Sigmoid colon (tissue), 7 donors: ENCODE results near the gene ATRNL1. TPM values are rescaled to one million over a fixed set of nuclear protein-coding genes. Genes with fewer than 3 reads are reported as not detected.

ENCODE experiments used
- DNase-seq: peaks from one replicate; pipeline ENCODE4 v3.0.0-alpha.2; 2019
- H3K27ac ChIP-seq, 4 donors: fragments of 200-600 bp; sonication (generic); one replicate each; pipeline ENCODE4 v1.5.1; 2016 to 2019; ENCODE audit warnings: mild to moderate bottlenecking in 1 of 4
- H3K27me3 ChIP-seq, 3 donors: fragments of 200-600 bp; sonication (generic); one replicate each; pipeline ENCODE4 v1.5.1; 2019; ENCODE audit warnings: mild to moderate bottlenecking in 1 of 3
- H3K36me3 ChIP-seq, 4 donors: fragments of 200-600 bp; sonication (generic); one replicate each; pipeline ENCODE4 v1.5.1; 2016 to 2019
- H3K4me1 ChIP-seq, 4 donors: fragments of 200-600 bp; sonication (generic); one replicate each; pipeline ENCODE4 v1.5.1; 2017 to 2019
- H3K4me3 ChIP-seq, 4 donors: fragments of 200-600 bp; sonication (generic); one replicate each; pipeline ENCODE4 v1.5.1; 2017 to 2019; ENCODE audit warnings: mild to moderate bottlenecking in 2 of 4, moderate library complexity in 1 of 4
- H3K9me3 ChIP-seq, 4 donors: fragments of 200-600 bp in 3 of 4; sonication (generic) in 3 of 4; one replicate each; pipeline versions ENCODE4 v1.5.1 to v1.6.1; 2013 to 2019
- EP300 ChIP-seq, 4 donors: sonication (generic); formaldehyde crosslinking; IDR thresholded peaks; one replicate each; pipeline ENCODE4 v1.6.1; 2017; ENCODE audit warnings: antibody characterized with exemption in 4 of 4
- POLR2A ChIP-seq, 2 donors: fragments of 450-650 bp; IDR thresholded peaks; one replicate each; pipeline ENCODE4 v1.6.1; 2016; ENCODE audit warnings: antibody characterized with exemption in 2 of 2, mild to moderate bottlenecking in 2 of 2, moderate library complexity in 2 of 2
- POLR2AphosphoS5 ChIP-seq, 4 donors: sonication (generic); formaldehyde crosslinking; IDR thresholded peaks; one replicate each; pipeline ENCODE4 v1.6.1; 2017; ENCODE audit warnings: antibody characterized with exemption in 4 of 4
- WGBS, 2 donors: extraction: QIAGEN DNeasy Blood & Tissue Kit; methylation state at CpG; one replicate each; pipeline ENCODE4 v1.1.7; 2013; 5-methylcytosine and 5-hydroxymethylcytosine counted together
- intact Hi-C: fragments of 100-400 bp; cut with DNase I; formaldehyde crosslinking; loops from one replicate; pipeline ENCODE4 v1.15.1; 2023
- polyA plus RNA-seq, 3 donors: library from polyadenylated mRNA; stranded (reverse); fragments of 200-250 nt; gene quantifications; one replicate each; pipeline ENCODE4 v1.2.3, GENCODE V29; 2013
- total RNA-seq, 4 donors: library from RNA; depleted of rRNA; stranded (reverse); fragments of >200 nt; gene quantifications; one replicate each; pipeline ENCODE4 v1.1.0, GENCODE V29; 2016
- TF ChIP-seq, protein P1 (sequence below), 4 experiments: fragments of 450-650 bp in 3 of 4; fragments of 200-600 bp in 1 of 4; IDR thresholded peaks; one replicate each; pipeline ENCODE4 v1.5.1; 2016 to 2019; ENCODE audit warnings: antibody characterized with exemption in 4 of 4, mild to moderate bottlenecking in 3 of 4, moderate library complexity in 2 of 4
- donor health status: healthy with polysubstance abuse.
- donor health status: Bipolar disorder and iron deficiency.
- donor health status: healthy.

Gene ATRNL1
- total and polyA plus RNA-seq, 7 donors, result 0.57 to 17.3 (median 6.9) TPM; not detected in 1

DNA sequence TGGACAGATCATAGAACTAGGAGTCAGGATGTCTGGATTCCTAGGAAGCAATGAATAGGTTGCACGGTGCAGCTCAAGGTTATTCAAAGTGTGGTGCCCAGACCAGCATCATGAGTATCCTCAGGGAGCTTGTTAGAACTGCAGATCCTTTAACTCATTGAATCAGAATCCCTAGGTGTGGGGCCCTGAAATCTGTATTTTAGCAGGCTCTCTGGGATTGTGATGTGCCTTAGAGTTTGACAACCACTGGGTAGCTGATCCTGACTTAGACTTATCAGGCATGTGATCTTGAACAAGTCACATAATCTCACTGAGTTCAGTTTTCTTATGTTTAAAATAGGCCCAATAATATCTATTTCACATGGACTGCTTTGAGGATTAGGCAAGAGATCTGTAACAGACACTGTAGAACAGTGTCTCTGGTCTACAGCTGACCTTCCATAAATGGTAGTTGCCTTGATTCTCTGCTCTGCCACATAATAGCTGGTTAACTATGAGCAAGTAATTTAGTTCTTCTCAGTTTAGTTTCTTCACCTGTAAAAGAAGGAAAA lies 46.4 kb upstream of the ATRNL1 start:
- H3K27me3 ChIP-seq, result no peaks in the 10 kb centered on the region
- H3K27ac ChIP-seq, result no peak overlapping the region
- no peaks in the 10 kb centered on the region for H3K36me3 ChIP-seq
- DNase-seq, result no peak
- no peaks in the 10 kb centered on the region for H3K9me3 ChIP-seq
- no peaks in the 10 kb centered on the region for H3K4me1 ChIP-seq
- intact Hi-C loops, result no loop called here
- no peak overlapping the region for H3K4me3 ChIP-seq
- 77 to 79% methylated on average over 1 of the region's 1 CpG for WGBS, 2 donors
- TF ChIP-seq, protein P1, sequence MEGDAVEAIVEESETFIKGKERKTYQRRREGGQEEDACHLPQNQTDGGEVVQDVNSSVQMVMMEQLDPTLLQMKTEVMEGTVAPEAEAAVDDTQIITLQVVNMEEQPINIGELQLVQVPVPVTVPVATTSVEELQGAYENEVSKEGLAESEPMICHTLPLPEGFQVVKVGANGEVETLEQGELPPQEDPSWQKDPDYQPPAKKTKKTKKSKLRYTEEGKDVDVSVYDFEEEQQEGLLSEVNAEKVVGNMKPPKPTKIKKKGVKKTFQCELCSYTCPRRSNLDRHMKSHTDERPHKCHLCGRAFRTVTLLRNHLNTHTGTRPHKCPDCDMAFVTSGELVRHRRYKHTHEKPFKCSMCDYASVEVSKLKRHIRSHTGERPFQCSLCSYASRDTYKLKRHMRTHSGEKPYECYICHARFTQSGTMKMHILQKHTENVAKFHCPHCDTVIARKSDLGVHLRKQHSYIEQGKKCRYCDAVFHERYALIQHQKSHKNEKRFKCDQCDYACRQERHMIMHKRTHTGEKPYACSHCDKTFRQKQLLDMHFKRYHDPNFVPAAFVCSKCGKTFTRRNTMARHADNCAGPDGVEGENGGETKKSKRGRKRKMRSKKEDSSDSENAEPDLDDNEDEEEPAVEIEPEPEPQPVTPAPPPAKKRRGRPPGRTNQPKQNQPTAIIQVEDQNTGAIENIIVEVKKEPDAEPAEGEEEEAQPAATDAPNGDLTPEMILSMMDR (IDR thresholded peaks at IDR 0.05), result no peak
- TF ChIP-seq EP300 (IDR thresholded peaks at IDR 0.05) (no peak), POLR2AphosphoS5 (IDR thresholded peaks at IDR 0.05) (no peak), POLR2A (IDR thresholded peaks at IDR 0.05) (no peak)

DNA sequence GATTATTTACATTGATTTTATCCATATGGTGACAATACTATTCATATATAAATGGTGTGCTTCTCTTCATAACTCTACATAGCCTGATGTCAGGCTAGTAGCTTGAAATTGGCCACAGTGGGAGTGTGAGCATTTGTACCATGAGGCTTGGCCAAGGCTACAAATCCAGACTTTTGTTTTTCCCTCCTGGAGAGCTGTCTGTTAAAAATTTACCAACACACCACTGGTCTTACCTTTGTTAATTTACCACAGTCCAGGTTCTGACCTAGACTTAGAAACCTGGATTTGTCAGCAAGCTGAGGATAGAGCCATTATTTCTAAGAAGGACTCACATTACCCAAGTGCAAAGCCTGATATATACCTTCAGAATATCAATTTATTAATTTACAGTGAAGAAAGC lies 45.5 kb upstream of the ATRNL1 start:
- Histone ChIP-seq H3K27ac (no peak overlapping the region), H3K4me1 (no peaks in the 10 kb centered on the region)

DNA sequence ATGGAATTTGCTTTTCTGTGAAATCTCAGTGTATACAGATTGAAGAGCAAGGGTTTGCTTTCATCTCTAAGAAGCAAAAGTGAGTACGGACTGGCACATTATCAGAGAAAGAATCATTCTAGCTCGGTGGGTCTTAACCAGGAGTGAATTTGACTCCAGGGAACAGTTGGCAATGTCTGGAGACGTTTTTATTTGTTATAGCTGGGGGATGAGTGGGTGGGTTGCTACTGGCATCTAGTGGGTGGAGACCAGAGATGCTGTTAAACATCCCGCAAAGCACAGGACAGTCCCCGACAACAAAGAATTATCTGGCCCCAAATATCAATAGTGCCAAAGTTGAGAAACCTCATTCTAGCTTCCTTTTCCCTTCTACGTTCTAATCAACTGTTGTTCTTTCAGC lies 43.8 kb upstream of the ATRNL1 start:
- H3K9me3 ChIP-seq, result no peaks in the 10 kb centered on the region
- no peaks in the 10 kb centered on the region for H3K4me1 ChIP-seq
- H3K36me3 ChIP-seq, result no peaks in the 10 kb centered on the region
- 74 to 77% methylated on average over 6 of the region's 6 CpGs for WGBS, 2 donors
- intact Hi-C loops, result no loop called here
- TF ChIP-seq POLR2A (IDR thresholded peaks at IDR 0.05) (no peak), EP300 (IDR thresholded peaks at IDR 0.05) (no peak), POLR2AphosphoS5 (IDR thresholded peaks at IDR 0.05) (no peak)
- TF ChIP-seq, protein P1 (IDR thresholded peaks at IDR 0.05), result no peak
- DNase-seq, result no peak
- H3K27ac ChIP-seq, result no peak overlapping the region
- H3K4me3 ChIP-seq, result no peak overlapping the region
- no peaks in the 10 kb centered on the region for H3K27me3 ChIP-seq

More for the DNA sequence above, 45.5 kb upstream of the ATRNL1 start:
- Histone ChIP-seq H3K4me3 (no peak overlapping the region), H3K27me3 (no peaks in the 10 kb centered on the region), H3K9me3 (no peaks in the 10 kb centered on the region), H3K36me3 (no peaks in the 10 kb centered on the region)
- intact Hi-C loops, result no loop called here
- no peak for DNase-seq
- TF ChIP-seq, protein P1 (IDR thresholded peaks at IDR 0.05), result no peak
- no peak for TF ChIP-seq POLR2A (IDR thresholded peaks at IDR 0.05)
- no peak for TF ChIP-seq EP300 (IDR thresholded peaks at IDR 0.05)
- TF ChIP-seq POLR2AphosphoS5 (IDR thresholded peaks at IDR 0.05), result no peak

DNA sequence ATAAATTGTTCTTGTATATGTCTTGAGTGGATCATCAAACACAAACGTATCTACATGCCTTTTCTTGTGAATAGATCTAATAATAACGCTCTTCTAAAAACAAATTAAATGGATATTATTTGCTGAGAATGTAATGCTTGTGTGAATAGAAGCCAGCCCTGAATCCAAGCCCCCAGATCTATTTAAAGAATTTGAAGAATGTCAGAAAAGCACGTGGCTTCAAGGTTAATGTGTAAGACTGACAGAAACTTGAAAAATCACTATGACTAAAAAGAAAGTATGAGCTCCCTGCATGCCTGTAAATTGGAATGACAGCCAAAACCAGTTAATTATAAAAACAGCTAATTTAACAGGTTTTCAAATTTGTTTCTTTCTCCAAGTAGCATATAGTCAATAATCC lies 43.2 kb upstream of the ATRNL1 start:
- intact Hi-C loops, result no loop called here
- TF ChIP-seq EP300 (IDR thresholded peaks at IDR 0.05), result no peak
- TF ChIP-seq POLR2A (IDR thresholded peaks at IDR 0.05), result no peak
- TF ChIP-seq POLR2AphosphoS5 (IDR thresholded peaks at IDR 0.05), result no peak
- TF ChIP-seq, protein P1 (IDR thresholded peaks at IDR 0.05), result no peak
- DNase-seq, result no peak
- 53 to 64% methylated on average over 3 of the region's 3 CpGs for WGBS, 2 donors
- Histone ChIP-seq H3K4me1 (no peaks in the 10 kb centered on the region), H3K27me3 (no peaks in the 10 kb centered on the region), H3K4me3 (no peak overlapping the region), H3K9me3 (no peaks in the 10 kb centered on the region), H3K27ac (no peak overlapping the region), H3K36me3 (no peaks in the 10 kb centered on the region)

DNA sequence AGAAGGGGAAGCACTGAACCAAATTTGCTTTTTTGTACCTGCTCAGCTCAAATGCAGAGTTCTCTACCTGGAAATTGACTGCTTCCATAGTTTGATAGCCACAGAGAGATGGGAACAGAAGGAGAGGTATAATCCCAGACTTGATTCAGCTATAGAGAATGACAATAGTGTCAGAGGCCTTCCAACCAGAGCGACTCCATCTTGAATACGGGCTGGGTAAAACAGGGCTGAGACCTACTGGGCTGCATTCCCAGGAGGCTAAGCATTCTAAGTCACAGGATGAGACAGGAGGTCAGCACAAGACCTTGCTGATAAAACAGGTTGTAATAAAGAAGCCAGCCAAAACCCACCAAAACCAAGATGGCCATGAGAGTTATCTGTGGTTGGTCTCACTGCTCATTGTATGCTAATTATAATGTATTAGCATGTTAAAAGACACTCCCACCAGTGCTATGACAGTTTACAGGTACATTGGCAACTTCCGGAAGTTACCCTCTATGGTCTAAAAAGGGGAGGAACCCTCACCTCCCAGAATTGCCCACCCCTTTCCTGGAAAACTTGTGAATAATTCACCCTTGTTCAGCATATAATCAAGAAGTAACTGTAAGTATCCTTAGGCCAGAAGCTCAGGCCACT lies 42.7 kb upstream of the ATRNL1 start:
- no peaks in the 10 kb centered on the region for H3K9me3 ChIP-seq
- H3K27ac ChIP-seq, result no peak overlapping the region
- intact Hi-C loops, result no loop called here
- no peaks in the 10 kb centered on the region for H3K36me3 ChIP-seq
- TF ChIP-seq POLR2A (IDR thresholded peaks at IDR 0.05) (no peak), POLR2AphosphoS5 (IDR thresholded peaks at IDR 0.05) (no peak), EP300 (IDR thresholded peaks at IDR 0.05) (no peak)
- TF ChIP-seq, protein P1 (IDR thresholded peaks at IDR 0.05), result no peak
- no peaks in the 10 kb centered on the region for H3K27me3 ChIP-seq
- 95 to 96% methylated on average over 3 of the region's 3 CpGs for WGBS, 2 donors
- no peaks in the 10 kb centered on the region for H3K4me1 ChIP-seq
- DNase-seq, result no peak
- no peak overlapping the region for H3K4me3 ChIP-seq
